Prostate gland (tissue), 2 donors: ENCODE measurements around the gene ATP6V0D1. TPM values are rescaled to one million over a fixed set of nuclear protein-coding genes. Genes with fewer than 3 reads are reported as not detected.

ENCODE experiments used
- DNase-seq: peaks from one replicate; pipeline ENCODE4 v3.0.0-alpha.2; 2019; ENCODE audit warnings: low spot score
- H3K27ac ChIP-seq, 2 donors: fragments of 200-600 bp; sonication (generic); 2 replicates each; pipeline ENCODE4 v1.5.1; 2017 to 2019
- H3K27me3 ChIP-seq: fragments of 200-600 bp; sonication (generic); replicated peaks from 2 replicates; pipeline ENCODE4 v1.5.1; 2019; ENCODE audit not compliant: insufficient read depth
- H3K36me3 ChIP-seq, 2 donors: fragments of 200-600 bp; sonication (generic); 1 replicate in 1 of 2; 2 replicates in 1 of 2; pipeline versions ENCODE4 v1.5.1 to v1.8.1; 2017 to 2019
- H3K4me1 ChIP-seq: fragments of 200-600 bp; sonication (generic); replicated peaks from 2 replicates; pipeline ENCODE4 v1.5.1; 2019
- H3K4me3 ChIP-seq, 2 donors: fragments of 200-600 bp; sonication (generic); 2 replicates each; pipeline ENCODE4 v1.5.1; 2017 to 2019
- H3K9me3 ChIP-seq: fragments of 200-600 bp; sonication (generic); 2 replicates; pipeline ENCODE4 v1.5.1; 2017
- POLR2A ChIP-seq: fragments of 450-650 bp; IDR thresholded peaks from one replicate; pipeline ENCODE4 v1.6.1; 2016; ENCODE audit warnings: antibody characterized with exemption, mild to moderate bottlenecking
- POLR2AphosphoS5 ChIP-seq: sonication (generic); formaldehyde crosslinking; IDR thresholded peaks from one replicate; pipeline ENCODE4 v1.6.1; 2017; ENCODE audit warnings: antibody characterized with exemption
- WGBS: methylation state at CpG from one replicate; pipeline ENCODE4 v1.1.5; 2018; 5-methylcytosine and 5-hydroxymethylcytosine counted together
- intact Hi-C: fragments of 100-400 bp; cut with DNase I; formaldehyde crosslinking; loops from one replicate; pipeline ENCODE4 v1.14.2; 2022
- total RNA-seq, 2 donors: library from RNA; depleted of rRNA; stranded (reverse); fragments of >200 nt; gene quantifications; one replicate each; pipeline ENCODE4 v1.1.0, GENCODE V29; 2016
- TF ChIP-seq, protein P1 (sequence below), 4 experiments: fragments of 200-600 bp in 2 of 4; fragments of 450-650 bp in 2 of 4; sonication (generic) in 2 of 4; IDR thresholded peaks; 1 replicate in 3 of 4; 2 replicates in 1 of 4; pipeline ENCODE4 v1.5.1; 2016 to 2019; ENCODE audit warnings: antibody characterized with exemption in 4 of 4, mild to moderate bottlenecking in 2 of 4, moderate library complexity in 2 of 4

ATP6V0D1 gene
- total RNA-seq, 2 donors from 2014 or later: 98.3 to 138 TPM

DNA sequence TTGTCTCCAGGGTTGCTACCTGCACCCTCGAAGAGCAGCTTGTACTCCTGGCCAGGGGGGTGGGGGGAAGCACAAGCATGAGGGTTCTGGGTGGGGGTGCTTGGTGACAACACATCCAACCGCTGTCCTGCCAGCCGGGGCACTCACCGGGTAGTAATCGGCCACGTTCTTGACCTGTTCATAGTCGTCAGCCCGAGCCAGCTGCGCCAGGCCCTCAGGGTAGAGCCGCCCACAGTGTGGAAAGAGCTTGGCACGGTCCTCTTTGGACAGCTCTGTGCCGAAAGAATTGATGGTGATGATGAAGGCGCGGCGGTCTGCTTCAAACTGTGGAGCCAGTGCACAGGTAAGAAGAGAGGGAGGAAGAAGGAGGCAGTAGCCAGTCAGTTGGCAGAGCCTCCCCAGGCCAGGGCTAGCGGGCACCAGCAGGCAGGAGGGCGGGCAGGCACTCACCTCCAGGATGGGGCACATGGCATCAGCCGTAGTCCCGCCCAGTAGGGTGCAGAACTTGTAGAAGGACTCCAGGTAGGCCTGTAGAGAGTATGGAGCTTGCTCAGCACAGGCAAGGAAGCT, 42.0 kb downstream of the ATP6V0D1 start:
- H3K27me3 ChIP-seq: no peaks in the 10 kb centered on the region
- peaks cover 6 to 10% of the 10 kb centered on the region in 2 donors for H3K36me3 ChIP-seq
- intact Hi-C loops: no loop called here
- H3K27ac ChIP-seq: no peak overlapping the region
- DNase-seq: no peak
- H3K9me3 ChIP-seq: no peaks in the 10 kb centered on the region
- H3K4me3 ChIP-seq: no peak overlapping the region
- peaks cover 21% of the 10 kb centered on the region for H3K4me1 ChIP-seq
- TF ChIP-seq POLR2A (no peak), POLR2AphosphoS5 (no peak)
- TF ChIP-seq, protein P1, sequence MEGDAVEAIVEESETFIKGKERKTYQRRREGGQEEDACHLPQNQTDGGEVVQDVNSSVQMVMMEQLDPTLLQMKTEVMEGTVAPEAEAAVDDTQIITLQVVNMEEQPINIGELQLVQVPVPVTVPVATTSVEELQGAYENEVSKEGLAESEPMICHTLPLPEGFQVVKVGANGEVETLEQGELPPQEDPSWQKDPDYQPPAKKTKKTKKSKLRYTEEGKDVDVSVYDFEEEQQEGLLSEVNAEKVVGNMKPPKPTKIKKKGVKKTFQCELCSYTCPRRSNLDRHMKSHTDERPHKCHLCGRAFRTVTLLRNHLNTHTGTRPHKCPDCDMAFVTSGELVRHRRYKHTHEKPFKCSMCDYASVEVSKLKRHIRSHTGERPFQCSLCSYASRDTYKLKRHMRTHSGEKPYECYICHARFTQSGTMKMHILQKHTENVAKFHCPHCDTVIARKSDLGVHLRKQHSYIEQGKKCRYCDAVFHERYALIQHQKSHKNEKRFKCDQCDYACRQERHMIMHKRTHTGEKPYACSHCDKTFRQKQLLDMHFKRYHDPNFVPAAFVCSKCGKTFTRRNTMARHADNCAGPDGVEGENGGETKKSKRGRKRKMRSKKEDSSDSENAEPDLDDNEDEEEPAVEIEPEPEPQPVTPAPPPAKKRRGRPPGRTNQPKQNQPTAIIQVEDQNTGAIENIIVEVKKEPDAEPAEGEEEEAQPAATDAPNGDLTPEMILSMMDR (IDR thresholded peaks at IDR 0.05): no peak
- 86% methylated on average over 19 of the region's 19 CpGs for WGBS

DNA sequence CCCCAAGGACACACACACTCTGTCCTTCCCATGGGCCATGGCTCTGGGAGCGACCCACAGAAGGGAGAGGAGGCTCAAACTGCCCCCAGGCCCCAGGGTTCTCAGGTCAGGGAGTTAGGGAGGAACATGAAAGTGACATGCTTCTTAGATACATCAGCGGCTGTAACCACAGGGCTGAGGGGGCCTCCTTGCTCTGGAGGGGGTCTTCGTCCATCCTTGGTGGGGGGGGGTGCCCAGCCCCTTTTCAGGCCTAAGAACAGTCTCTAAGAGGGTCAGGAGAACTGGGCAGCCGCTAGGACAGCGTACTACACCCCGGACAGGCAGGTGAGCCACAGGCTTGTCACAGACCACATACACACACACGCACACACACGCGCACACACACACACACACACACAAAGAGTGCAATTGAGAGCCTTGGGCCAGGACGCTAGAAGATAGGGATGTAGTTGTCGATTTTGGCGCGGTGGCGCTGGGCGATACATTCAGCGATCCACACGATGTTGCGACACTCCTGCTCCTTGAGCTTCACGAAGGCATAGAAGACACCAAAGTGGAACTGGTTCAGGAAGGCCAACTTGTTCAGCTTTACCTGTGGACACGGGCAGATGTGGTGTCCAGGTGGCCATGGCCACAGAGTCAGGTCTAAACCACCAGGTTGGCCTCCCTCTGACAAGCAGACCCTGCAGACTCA, 42.7 kb downstream of the ATP6V0D1 start:
- Histone ChIP-seq H3K9me3 (no peaks in the 10 kb centered on the region), H3K36me3 (peaks cover 6 to 10% of the 10 kb centered on the region in 2 donors), H3K4me1 (peaks cover 21% of the 10 kb centered on the region), H3K4me3 (no peak overlapping the region), H3K27me3 (no peaks in the 10 kb centered on the region), H3K27ac (no peak overlapping the region)
- TF ChIP-seq, protein P1 (IDR thresholded peaks at IDR 0.05): no peak
- TF ChIP-seq POLR2A (no peak), POLR2AphosphoS5 (no peak)
- intact Hi-C loops: no loop called here
- no peak for DNase-seq
- WGBS: 93% methylated on average over 18 of the region's 20 CpGs

DNA sequence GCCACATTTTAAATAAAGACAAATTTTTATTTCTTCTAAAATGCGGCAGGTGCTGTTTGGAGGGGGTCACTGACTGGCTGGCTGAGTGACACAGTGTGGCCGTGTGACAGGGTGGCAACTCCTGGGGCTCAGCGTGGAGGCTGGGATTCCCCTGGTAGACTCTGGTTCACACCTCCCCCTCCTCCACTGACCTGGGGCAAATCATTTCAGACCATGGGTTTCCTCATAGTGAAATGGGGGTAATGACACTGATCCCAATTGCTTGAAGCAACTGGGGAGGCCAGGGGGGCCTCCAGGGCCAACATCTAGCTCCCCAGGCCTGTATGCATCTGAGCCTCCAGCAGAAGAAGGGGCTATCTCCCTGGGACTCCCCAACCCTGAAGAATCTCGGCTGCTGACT, 43.4 kb downstream of the ATP6V0D1 start:
- Histone ChIP-seq H3K27me3 (no peaks in the 10 kb centered on the region), H3K9me3 (no peaks in the 10 kb centered on the region), H3K27ac (no peak overlapping the region), H3K36me3 (peaks cover 6 to 10% of the 10 kb centered on the region in 2 donors), H3K4me3 (no peak overlapping the region), H3K4me1 (peaks cover 15% of the 10 kb centered on the region)
- TF ChIP-seq, protein P1 (IDR thresholded peaks at IDR 0.05): no peak
- TF ChIP-seq POLR2AphosphoS5 (no peak), POLR2A (no peak)
- intact Hi-C loops: no loop called here
- 78% methylated on average over 4 of the region's 4 CpGs for WGBS
- DNase-seq: no peak

DNA sequence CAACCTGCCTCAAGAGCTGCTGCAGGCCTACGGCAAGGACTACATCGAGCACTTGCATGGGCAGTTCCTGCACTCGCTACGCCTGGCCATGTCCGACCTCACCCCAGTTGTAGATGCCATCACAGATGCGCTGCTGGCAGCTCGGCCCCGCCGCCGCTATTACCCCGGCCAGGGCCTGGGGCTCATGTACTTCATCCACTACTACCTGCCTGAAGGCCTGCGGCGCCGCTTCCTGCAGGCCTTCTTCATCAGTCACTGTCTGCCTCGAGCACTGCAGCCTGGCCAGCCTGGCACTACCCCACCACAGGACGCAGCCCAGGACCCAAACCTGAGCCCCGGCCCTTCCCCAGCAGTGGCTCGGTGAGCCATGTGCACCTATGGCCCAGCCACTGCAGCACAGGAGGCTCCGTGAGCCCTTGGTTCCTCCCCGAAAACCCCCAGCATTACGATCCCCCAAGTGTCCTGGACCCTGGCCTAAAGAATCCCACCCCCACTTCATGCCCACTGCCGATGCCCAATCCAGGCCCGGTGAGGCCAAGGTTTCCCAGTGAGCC, 44.2 kb downstream of the ATP6V0D1 start:
- Histone ChIP-seq H3K4me3 (no peak overlapping the region), H3K36me3 (peaks cover 6 to 10% of the 10 kb centered on the region in 2 donors), H3K9me3 (no peaks in the 10 kb centered on the region), H3K27me3 (no peaks in the 10 kb centered on the region), H3K4me1 (peaks cover 13% of the 10 kb centered on the region), H3K27ac (no peak overlapping the region)
- TF ChIP-seq, protein P1 (IDR thresholded peaks at IDR 0.05): no peak
- TF ChIP-seq POLR2AphosphoS5 (no peak), POLR2A (no peak)
- 94% methylated on average over 23 of the region's 23 CpGs for WGBS
- no peak for DNase-seq
- intact Hi-C loops: no loop called here
